Nephron (organoid): ENCODE data around the gene DDX10.

ENCODE experiments used
- H3K27ac Mint-ChIP-seq, 3 experiments: 2 replicates each; pipeline ENCODE4 v1.8.0; 2020; ENCODE audit warnings: mixed read lengths in 3 of 3, mild to moderate bottlenecking in 2 of 3, moderate library complexity in 1 of 3
- H3K27me3 Mint-ChIP-seq: 2 replicates; pipeline ENCODE4 v1.8.0; 2021; ENCODE audit warnings: low read depth, mild to moderate bottlenecking, moderate library complexity, mixed read lengths
- H3K36me3 Mint-ChIP-seq: 2 replicates; pipeline ENCODE4 v1.8.0; 2020; ENCODE audit warnings: low read depth, mixed read lengths
- H3K4me1 Mint-ChIP-seq: 2 replicates; pipeline ENCODE4 v1.8.0; 2020; ENCODE audit warnings: mixed read lengths
- H3K4me3 Mint-ChIP-seq, 3 experiments: 2 replicates each; pipeline ENCODE4 v1.8.0; 2020; ENCODE audit warnings: mild to moderate bottlenecking in 3 of 3, mixed read lengths in 3 of 3, moderate library complexity in 2 of 3
- H3K9me3 Mint-ChIP-seq: 2 replicates; pipeline ENCODE4 v1.8.0; 2020; ENCODE audit warnings: mixed read lengths
- CTCF ChIP-seq, 3 experiments: fragments of 200-600 bp; sonication (generic); IDR thresholded peaks; one replicate each; pipeline ENCODE4 v1.5.0; 2021; ENCODE audit warnings: antibody characterized with exemption in 3 of 3; ENCODE audit not compliant: unreplicated experiment in 3 of 3

DDX10 gene

GRCh38 chr11:108663154-108663877 lies 1.6 kb upstream of the DDX10 start:
- Mint-ChIP-seq H3K4me3 (peak overlapping the region in 2 of 3 experiments; percentile 40 to 64), H3K27ac (no peak overlapping the region), H3K27me3 (peaks cover 4% of the 10 kb centered on the region), H3K36me3 (no peaks in the 10 kb centered on the region), H3K9me3 (no peaks in the 10 kb centered on the region), H3K4me1 (peaks cover 31% of the 10 kb centered on the region)
- no peak for TF ChIP-seq CTCF (IDR thresholded peaks at IDR 0.05; ENCODE audit: unreplicated experiment in 3 of 3)

GRCh38 chr11:108666373-108666772 lies 1.5 kb downstream of the DDX10 start:
- Mint-ChIP-seq H3K36me3 (peaks cover 10% of the 10 kb centered on the region), H3K27me3 (peaks cover 4% of the 10 kb centered on the region), H3K4me3 (peak overlapping the region; percentile 100), H3K27ac (no peak overlapping the region), H3K4me1 (peaks cover 44% of the 10 kb centered on the region), H3K9me3 (no peaks in the 10 kb centered on the region)
- no peak for TF ChIP-seq CTCF (IDR thresholded peaks at IDR 0.05; ENCODE audit: unreplicated experiment in 3 of 3)

- no peak for TF ChIP-seq CTCF (IDR thresholded peaks at IDR 0.05; ENCODE audit: unreplicated experiment in 3 of 3)
- H3K9me3 Mint-ChIP-seq, result no peaks in the 10 kb centered on the region
- H3K27ac Mint-ChIP-seq, result peak overlapping the region in 1 of 3 experiments; percentile 46
- H3K36me3 Mint-ChIP-seq, result peaks cover 10% of the 10 kb centered on the region
- no peak overlapping the region for H3K4me3 Mint-ChIP-seq
- H3K27me3 Mint-ChIP-seq, result no peaks in the 10 kb centered on the region
- peaks cover 51% of the 10 kb centered on the region for H3K4me1 Mint-ChIP-seq
These were observed 4.4 kb downstream of the DDX10 start for GRCh38 chr11:108669286-108669685.

- peaks cover 13% of the 10 kb centered on the region for H3K36me3 Mint-ChIP-seq
These were observed 4.8 kb downstream of the DDX10 start for GRCh38 chr11:108669711-108670110.

GRCh38 chr11:108670451-108670850 lies 5.6 kb downstream of the DDX10 start:
- TF ChIP-seq CTCF (IDR thresholded peaks at IDR 0.05; ENCODE audit: unreplicated experiment in 3 of 3), result no peak
- H3K4me3 Mint-ChIP-seq, result peak overlapping the region in 1 of 3 experiments; percentile 2
- H3K27me3 Mint-ChIP-seq, result no peaks in the 10 kb centered on the region
- H3K9me3 Mint-ChIP-seq, result no peaks in the 10 kb centered on the region
- peaks cover 42% of the 10 kb centered on the region for H3K4me1 Mint-ChIP-seq
- H3K36me3 Mint-ChIP-seq, result peaks cover 20% of the 10 kb centered on the region
- peak overlapping the region; percentile 26 to 65 (median 34) for H3K27ac Mint-ChIP-seq

More at GRCh38 chr11:108669711-108670110, 4.8 kb downstream of the DDX10 start:
- H3K9me3 Mint-ChIP-seq, result no peaks in the 10 kb centered on the region
- TF ChIP-seq CTCF (IDR thresholded peaks at IDR 0.05; ENCODE audit: unreplicated experiment in 3 of 3), result no peak
- H3K27me3 Mint-ChIP-seq, result no peaks in the 10 kb centered on the region
- H3K4me1 Mint-ChIP-seq, result peaks cover 47% of the 10 kb centered on the region
- H3K27ac Mint-ChIP-seq, result peak overlapping the region; percentile 26 to 65 (median 34)
- no peak overlapping the region for H3K4me3 Mint-ChIP-seq

GRCh38 chr11:108672113-108672512 lies 7.2 kb downstream of the DDX10 start:
- Mint-ChIP-seq H3K36me3 (peaks cover 28% of the 10 kb centered on the region), H3K4me1 (peaks cover 28% of the 10 kb centered on the region), H3K27ac (peak overlapping the region in 2 of 3 experiments; percentile 55 to 63), H3K9me3 (no peaks in the 10 kb centered on the region), H3K4me3 (peak overlapping the region in 1 of 3 experiments; percentile 31), H3K27me3 (no peaks in the 10 kb centered on the region)
- no peak for TF ChIP-seq CTCF (IDR thresholded peaks at IDR 0.05; ENCODE audit: unreplicated experiment in 3 of 3)
